Measurements from ENCODE around the gene RAB27B.
"Not testable (repeated sequence)": the region's sequence is repeated elsewhere in the genome, so short reads cannot be mapped to it uniquely, and the experiment has no call there.

Gene RAB27B

DNA sequence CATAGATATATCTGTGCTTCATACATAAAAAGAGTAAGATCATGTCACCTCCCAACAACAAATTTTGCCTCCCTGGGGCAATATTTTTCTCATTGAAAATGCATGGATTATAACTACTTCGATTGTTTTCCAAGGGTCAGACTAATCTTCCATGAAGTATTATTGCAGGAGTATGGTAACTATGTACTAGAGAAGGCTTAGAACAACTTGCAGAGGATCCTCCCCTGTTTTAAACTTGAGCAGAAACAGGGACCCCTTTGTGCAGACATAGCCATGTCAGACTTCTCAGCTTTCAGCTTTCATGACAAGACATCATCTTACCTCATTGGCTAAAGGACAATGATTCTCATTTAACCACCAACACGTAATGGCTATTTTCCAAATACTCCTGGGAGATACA, 13.2 kb upstream of the RAB27B start:
- ATAC-seq (no peak), DNase-seq (no peak)

GRCh38 chr18:54820785-54821275, 7.4 kb upstream of the RAB27B start:
- DNase-seq, ATAC-seq: not testable (repeated sequence)

GRCh38 chr18:54822872-54823845, 5.1 kb upstream of the RAB27B start:
- ATAC-seq, result no peak
- no peak for DNase-seq

DNA sequence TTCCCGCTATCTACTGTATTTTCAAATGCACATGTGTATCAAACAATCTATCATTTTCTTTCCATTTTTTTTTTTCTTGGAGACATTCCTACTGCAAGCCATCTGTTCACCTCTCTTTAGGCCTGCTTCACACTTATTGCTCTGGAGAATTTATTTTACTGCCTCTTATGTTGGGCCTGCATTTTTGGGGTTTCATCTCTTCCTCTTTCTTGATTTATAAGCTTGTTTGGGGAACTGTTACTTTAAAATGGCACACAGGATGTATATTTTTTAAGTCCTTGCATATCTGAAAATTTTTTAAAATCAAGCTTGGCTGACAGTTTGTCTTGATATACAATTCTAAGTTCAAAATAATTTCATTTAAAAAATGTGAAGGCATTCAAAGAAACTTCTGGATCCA, 3.5 kb upstream of the RAB27B start:
- no peak for ATAC-seq

DNA sequence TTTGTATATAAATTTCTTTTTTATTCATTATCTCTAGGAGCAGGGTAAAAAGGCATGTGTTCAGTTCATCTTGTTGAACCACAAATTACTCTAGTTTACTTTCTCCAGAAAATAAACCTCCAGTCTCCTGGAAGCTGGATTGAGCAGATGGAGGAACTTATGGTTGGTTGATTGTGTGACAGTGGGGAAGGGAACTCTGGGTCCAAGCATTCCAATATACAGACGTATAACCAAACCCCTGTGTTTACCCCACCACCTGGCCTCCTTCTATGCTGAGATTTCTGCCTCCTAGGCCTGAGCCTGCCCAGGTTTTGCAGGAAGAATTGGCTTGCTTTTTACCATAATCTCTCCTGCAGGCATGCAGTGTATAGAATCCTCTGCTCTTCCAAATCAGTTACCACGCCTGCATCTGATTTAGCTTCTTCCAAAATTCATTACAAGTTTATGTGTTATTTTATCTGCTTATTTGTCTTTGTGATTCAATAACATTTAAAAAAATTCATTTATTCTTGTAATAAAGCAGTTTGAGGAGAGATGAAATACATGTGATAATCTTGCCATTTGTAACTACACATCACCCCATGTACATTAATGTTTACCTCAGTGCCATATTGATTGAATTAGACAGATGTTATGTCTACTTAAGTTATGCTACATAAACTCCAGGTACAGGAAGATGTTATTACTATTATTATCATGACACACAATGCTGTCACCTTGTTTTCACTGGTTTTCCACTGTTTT, 2.5 kb upstream of the RAB27B start:
- DNase-seq (no peak), ATAC-seq (no peak)

More for the DNA sequence above, 3.5 kb upstream of the RAB27B start:
- DNase-seq, result no peak

GRCh38 chr18:54828986-54829385, 709 bp downstream of the RAB27B start:
- DNase-seq, result no peak
- ATAC-seq, result no peak

DNA sequence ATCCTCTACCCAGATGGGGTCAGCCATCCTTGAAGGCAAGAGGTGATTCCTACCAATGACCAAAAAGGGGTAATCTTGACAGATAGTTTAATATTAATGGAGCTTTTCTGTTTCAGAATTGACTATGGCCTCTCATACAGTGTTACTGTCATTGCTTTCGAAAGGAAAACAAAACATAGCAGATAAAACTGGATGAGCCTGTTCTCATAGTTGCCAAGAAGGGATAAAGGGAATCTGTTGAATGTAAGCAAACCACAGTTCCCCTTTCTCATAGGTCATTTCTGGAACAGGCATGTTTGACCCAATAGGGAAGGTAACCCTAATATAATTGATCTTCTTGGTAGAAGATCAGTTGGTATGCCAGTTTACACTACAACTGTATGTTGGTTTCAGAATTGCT, 1.6 kb downstream of the RAB27B start:
- no peak for ATAC-seq
- DNase-seq, result no peak

GRCh38 chr18:54830260-54830659, 2.0 kb downstream of the RAB27B start:
- no peak for ATAC-seq
- DNase-seq, result no peak

DNA sequence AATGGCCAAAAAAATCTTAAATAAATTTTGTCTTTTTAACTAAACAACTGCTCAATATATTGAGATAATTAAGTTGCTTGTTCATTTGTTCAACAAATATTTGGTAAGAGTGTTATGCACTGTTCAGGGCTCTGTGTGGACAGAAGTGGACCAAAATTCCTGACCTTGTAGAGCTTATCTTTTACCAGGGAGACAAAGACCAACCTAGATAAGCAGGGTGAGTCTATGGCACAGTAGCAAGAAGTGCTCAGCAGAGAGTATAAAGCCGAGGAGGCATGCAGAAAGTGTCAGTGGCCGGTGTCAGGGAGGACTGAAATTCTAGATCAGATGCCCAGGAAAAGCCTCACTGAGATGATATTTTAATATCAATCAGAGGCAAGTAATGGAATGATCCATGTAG, 2.6 kb downstream of the RAB27B start:
- DNase-seq (no peak), ATAC-seq (no peak)

DNA sequence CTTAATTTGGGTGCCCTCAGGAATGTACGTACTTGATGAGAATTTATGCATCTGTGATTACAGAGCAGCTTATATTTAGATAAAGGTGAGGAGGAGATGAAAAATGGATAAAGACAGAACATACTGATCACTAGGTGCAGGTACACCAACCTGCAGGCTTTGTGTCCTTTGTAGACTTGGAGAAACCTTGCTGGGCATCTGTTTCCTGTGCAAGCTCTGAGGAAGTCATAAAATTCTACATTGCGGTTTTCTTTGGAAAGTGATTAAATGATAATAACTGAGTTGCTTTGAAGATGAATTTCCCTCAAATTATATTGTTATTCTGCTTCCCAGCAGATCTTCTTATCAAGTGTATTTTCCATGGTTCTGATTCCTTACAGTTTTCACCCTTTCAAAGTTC, 7.7 kb downstream of the RAB27B start:
- no peak for ATAC-seq
- no peak for DNase-seq

DNA sequence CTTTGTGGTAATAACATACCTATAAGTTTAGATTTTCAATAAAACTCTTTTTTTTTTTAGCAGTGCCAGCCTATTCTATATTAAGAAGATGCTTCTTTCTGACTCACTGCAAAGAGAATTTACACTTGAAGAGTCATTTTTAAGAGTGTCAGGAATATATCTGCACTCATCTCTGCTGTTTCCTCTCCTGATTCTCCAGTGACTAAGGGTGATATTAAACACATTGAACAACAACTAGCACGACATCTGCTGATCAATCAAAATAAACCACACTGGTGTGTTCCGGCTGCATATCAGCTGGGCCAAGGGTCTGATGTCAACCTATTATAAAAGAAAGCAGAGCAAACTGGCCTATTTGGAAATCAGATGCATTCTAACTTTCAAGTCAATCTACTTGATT, 15.0 kb downstream of the RAB27B start:
- no peak for DNase-seq
- ATAC-seq, result no peak

- no peak for DNase-seq
- no peak for ATAC-seq
Observed at GRCh38 chr18:54845787-54846186, 17.5 kb downstream of the RAB27B start.

GRCh38 chr18:54848121-54848520, 19.8 kb downstream of the RAB27B start:
- ATAC-seq, result no peak
- DNase-seq, result no peak

- DNase-seq, result no peak
- ATAC-seq, result no peak
Observed at GRCh38 chr18:54849683-54850082, 21.4 kb downstream of the RAB27B start.

DNA sequence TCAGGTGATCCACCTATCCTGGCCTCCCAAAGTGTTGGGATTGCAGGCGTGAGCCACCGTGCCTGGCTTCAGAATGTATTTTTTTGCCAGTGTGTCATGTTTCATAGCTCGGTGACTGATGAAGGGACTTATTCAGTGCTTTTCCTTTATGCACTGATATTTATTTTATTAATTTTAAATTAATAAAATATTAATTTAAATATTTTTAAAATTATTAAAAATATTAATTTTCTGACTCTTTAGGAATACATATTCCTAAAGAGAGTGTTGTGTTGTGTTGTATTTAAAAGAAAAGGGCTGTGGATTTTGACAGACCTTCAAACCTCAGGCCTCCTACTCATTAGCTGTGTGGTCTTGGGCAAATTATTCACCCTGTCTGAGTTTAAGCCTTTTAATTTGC, 22.3 kb downstream of the RAB27B start:
- no peak for ATAC-seq
- no peak for DNase-seq

DNA sequence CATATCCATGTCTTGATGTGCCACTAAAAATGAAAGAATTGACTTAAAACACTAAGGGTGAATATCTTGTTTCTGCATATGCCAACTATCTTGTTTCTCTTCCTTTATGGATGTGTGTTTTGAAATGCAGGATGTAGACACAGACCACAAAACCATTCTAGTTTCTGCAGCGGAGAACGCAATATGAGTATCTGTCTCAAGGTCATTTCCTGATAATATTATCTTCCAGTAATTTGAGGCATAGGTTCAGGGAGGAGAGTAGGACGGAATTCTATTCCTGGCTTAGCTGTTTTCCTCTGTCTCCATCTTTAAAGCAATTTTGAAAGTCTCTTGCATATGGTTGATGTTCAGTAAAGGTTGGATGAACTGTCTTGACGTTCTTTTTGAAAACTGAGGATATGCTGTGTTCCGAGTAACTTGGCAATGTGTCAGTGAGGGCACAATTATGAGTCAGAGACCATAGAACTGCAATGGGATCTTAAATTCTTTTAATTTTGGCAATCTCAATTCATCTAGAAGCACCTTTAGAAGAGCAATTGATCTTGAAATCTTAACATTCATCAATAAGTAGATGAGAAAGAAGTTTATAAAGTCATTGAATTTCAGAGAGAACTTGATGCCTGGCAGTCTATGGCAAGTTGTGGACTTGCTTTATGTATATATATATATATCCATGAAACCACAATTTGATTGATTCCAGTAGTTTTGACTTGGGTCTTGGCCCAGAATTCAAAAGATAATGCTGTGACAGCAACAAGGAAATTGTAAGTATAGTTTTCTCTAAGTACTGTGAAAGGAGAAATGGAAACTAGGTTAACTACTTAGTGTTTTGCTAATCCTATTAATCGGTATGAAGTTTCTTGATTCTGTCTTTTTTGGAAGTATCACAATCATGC, 24.8 kb downstream of the RAB27B start:
- ATAC-seq, result no peak
- DNase-seq, result no peak

- DNase-seq, ATAC-seq: not testable (repeated sequence)
Observed at GRCh38 chr18:54855050-54855449, 26.8 kb downstream of the RAB27B start.

DNA sequence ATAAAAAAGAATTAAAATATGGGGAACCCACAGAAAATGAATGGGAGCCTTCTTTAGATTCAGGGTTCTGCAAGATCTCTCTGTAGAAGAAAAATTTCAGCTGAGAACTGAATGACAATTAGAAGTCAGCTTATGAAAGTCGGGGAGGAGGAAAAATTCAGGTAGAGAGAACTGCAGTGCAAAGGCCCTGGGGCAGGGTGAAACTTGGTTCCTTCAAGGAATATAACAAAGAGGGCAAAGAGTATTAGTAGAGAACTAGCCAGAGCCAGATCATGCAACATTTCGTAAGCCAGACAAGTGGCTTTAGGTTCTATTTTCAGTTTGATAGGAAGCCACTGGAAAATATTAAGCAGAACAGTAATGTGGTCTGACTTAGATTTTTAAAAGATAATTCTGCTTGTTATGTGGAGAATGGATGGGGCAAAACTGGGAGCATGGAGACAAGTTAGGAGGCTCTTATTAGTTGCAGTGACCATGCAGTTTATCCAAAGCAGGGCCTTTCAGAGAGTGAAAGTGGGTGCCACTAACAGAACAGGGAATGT, 27.9 kb downstream of the RAB27B start:
- ATAC-seq (no peak), DNase-seq (no peak)

DNA sequence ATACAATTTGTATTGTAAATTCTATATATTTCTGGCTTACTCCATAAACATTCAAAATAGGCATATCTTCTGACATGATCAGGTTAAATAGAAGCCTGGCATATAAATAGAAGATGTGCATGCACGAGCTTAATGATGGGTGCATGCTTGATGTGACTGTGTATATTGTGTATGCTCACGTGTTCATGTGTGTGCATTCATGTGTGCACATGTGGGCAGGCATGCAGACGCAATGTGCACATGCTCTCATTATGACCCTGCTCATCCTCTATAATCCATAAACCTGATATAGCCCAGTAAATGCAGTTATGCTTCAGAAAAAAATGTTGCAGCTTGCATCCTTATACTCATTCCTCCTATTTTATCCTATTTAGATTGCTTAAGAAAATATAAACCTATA, 29.2 kb downstream of the RAB27B start:
- DNase-seq (no peak), ATAC-seq (no peak)

DNA sequence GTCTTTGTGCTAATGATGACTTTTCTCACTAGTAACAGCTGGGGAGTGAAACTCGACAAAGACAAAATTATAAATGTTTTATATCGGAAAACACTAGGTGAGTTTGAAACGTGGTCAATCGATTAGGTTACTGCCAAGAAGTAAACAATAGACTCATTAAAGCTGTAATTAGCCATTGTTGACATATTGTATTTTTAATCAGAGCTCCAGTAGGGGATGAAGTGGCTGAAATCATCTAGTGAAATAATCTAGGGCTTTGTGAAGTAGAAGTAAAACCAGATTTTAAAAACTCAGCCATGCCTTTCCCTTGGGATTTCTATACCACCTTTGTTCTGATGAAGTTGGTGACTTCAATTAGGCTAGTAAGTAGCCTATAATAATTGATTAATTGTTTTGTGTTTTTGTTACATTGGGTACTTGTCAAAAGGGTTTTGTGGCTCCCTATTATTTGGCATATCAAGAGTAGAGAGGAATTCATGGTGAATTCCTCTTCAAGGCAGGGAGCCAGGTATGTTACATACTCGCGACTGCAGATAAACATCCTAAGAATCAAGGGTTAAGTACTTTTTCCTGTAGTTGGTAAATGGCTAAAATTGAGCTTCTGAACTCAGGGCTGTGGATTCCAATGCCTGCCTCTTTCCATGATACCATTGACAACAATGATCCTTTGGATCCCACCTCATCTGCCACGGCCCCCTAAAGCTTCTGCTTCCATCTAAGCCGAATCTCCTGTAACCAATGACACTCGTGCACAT, 31.6 kb downstream of the RAB27B start:
- no peak for DNase-seq
- no peak for ATAC-seq

- DNase-seq (no peak), ATAC-seq (no peak)
Observed at GRCh38 chr18:54860941-54861340, 32.7 kb downstream of the RAB27B start.
